GM12865 (cell line): ENCODE results near the gene PRAMEF6.
"Not testable (repeated sequence)": the region's sequence is repeated elsewhere in the genome, so short reads cannot be mapped to it uniquely, and the experiment has no call there.

Experiments used
- DNase-seq: peaks from one replicate; pipeline ENCODE4 v3.0.0; 2010; ENCODE audit warnings: low read depth
- H3K4me3 ChIP-seq: 2 replicates; pipeline ENCODE4 v1.5.1; 2011; ENCODE audit warnings: mild to moderate bottlenecking, low read depth, low read length, control low read depth

PRAMEF6 gene

DNA sequence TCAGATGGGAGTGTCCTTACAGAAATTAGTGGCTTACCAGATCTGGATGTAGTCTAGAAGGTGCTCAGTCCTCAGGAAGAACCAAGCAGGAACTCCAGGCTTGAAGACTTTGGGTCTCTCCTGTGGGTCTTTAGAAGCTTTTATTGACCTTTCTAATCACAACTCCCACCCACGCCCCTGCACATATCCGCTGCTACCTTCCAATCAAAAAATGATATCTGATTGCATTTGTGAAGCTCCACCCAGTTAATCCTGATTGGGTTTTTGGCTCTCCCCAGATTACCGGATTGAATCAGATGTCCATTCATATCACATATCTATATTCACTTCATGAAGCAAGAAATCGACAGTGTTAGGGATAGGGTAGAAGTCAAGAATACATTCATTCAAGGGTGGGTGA is at the start of gene PRAMEF6:
Gene PRAMEF6 (minus strand): TSS at position 101 of the 400 bp plus-strand sequence. CDS start 5,062 bp downstream, outside the sequence.
- not testable (repeated sequence) for DNase-seq, H3K4me3 ChIP-seq

DNA sequence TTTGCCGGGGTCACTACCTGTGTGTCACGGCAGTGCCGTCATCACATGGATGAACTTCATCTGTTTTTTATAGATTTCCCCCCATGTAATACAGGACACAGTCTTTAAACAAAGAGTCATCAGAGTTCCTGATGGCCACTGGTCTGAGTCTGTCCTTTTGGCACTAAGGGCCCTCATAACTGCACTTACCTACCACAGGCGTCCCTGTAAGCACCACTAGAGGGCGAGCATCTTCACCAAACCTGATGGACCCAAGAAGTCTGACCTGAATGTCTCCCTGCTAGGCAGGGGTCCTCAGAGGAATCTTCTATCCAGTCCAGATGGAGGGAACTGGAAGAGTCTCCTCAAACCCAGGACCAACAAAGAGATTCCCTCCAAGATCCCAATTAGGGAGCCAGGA is 23.0 kb downstream of the PRAMEF6 start:
- DNase-seq, H3K4me3 ChIP-seq: not testable (repeated sequence)

DNA sequence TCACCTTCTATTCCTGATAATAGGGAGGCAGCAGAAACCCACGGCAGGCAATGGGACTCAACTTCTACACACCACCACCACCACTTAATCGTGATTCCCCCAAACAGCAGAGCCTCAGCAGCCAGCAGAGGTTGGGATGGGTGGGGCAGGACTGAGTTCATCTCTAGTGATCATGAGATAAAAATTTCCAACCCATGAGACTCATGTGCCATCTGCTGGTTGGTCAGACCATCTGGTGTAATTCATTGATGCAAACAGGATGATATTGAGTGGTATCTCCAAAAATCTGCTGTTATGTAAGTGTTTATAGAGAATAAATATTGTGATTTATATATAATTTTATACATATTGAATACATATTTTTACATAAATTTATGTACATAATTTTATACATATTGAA is 25.6 kb downstream of the PRAMEF6 start:
- DNase-seq, H3K4me3 ChIP-seq: not testable (repeated sequence)

DNA sequence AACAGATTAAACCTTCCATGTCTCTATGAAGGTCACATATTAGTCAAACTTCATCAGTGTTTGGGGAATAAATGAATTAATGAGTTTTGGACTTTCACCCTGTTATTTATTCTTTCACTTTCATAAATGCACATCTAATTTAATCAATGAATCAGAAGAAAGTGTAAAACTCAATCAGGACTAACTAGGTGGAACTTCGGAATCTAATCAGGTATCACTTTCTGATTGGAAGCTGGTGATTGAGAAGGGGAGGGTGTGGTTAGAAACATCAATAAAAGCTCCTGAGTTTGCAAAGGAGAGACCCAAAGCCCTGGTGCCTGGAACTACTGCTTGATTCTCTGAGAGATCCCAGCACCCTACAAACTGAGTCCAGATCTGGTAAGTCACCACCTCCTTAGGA is 31.1 kb downstream of the PRAMEF6 start, which contains the start of gene PRAMEF7:
Gene PRAMEF7 (plus strand): TSS at position 301 of the 400 bp plus-strand sequence. CDS start 1,083 bp downstream, outside the sequence.
- not testable (repeated sequence) for DNase-seq, H3K4me3 ChIP-seq

DNA sequence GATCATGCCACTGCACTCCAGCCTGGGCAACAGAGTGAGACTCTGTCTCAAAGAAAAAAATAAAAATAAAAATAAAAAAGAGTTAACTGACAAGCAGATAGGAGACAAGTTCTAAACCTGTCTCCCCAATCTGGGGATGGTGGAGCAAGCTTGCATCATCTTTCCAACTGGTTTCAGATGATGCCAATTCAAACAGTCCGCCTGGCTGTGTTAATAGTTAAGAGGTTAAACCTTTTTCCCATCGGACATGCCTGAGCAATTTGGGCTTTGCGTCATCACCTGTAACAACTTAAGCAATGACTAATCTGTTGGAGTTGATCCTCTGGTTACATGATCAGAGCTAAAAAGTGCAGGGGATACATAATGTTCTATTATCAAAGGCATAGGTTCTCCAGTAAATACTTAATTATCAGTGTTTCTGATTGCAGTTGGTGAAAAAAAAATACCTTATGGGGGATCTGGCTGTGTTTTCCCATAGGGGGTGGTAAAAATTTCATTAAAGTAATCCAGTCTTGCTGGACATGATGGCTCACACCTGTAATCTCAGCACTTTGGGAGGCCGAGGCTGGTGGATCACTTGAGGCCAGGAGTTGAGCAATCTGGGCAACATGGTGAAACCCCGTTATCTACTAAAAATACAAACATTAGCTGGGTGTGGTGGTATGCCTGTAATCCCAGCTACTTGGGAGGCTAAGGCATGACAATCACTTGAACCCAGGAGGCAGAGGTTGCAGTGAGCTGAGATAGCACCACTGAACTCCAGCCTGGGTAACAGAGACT is 43.4 kb downstream of the PRAMEF6 start:
- DNase-seq, H3K4me3 ChIP-seq: not testable (repeated sequence)

DNA sequence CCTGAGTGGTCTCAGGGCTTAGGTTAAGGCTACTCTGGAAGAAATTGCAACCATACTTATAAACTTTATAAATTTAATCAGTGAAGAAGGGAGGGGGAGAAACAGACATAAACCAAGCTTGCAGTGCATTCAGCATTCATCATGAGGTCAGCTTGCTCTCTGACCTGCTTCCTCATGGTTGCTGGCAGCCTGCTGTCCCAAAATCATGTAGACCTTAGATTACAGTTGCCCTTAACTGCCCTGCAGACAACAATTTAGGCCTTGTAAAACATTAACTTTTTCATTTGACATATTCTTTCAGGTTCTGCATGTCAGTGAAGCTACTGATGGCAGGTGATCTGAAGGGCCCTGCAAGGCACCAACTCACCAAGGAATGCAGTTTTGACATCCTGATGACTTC is 48.2 kb downstream of the PRAMEF6 start:
- not testable (repeated sequence) for DNase-seq, H3K4me3 ChIP-seq

DNA sequence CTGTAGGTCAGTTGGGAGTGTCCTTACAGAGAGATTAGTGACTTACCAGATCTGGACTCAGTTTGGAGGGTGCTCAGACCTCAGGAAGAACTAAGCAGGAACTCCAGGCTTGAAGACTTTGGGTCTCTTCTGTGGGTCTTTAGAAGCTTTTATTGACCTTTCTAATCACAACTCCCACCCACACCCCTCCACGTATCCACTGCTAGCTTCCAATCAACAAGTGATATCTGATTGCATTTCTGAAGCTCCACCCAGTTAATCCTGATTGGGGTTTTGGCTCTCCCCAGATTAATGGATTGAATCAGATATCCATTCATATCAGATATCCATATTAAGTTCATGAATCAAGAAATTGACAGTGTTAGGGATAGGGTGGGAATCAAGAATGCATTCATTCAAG is 49.2 kb downstream of the PRAMEF6 start, which contains the start of gene PRAMEF10:
Gene PRAMEF10 (minus strand): TSS at position 101 of the 400 bp plus-strand sequence. CDS start 2,423 bp downstream, outside the sequence.
- DNase-seq, result not testable (repeated sequence)

More for the DNA sequence above, 49.2 kb downstream of the PRAMEF6 start, which contains the start of gene PRAMEF10:
- not testable (repeated sequence) for H3K4me3 ChIP-seq
